ENCODE results near the gene RAP1GDS1.

- TF ChIP-seq CTCF (IDR thresholded peaks at IDR 0.05) (no peak), ZFX (IDR thresholded peaks at IDR 0.05; ENCODE audit: borderline replicate concordance) (no peak)
Observed at GRCh38 chr4:98253499-98253898, 7.7 kb upstream of the RAP1GDS1 start.
